Measurements from ENCODE around the gene NPEPL1. TPM values are rescaled to one million over a fixed set of nuclear protein-coding genes. Genes with fewer than 3 reads are reported as not detected.
"Not testable (repeated sequence)": the region's sequence is repeated elsewhere in the genome, so short reads cannot be mapped to it uniquely, and the experiment has no call there.

Gene NPEPL1
- total RNA-seq, 4 donors from 2014 or later = 21.7 to 37.9 (median 29.7) TPM

- intact Hi-C loops (cut with DNase I; ENCODE audit: low total_unique reads) = no loop called here
- TF ChIP-seq POLR2A (IDR thresholded peaks at IDR 0.05) (no peak), CTCF (IDR thresholded peaks at IDR 0.05) (no peak)
- WGBS, 2 donors = 68 to 69% methylated on average over 17 of the region's 17 CpGs
- peak in 1 of 2 donors; percentile 69 for DNase-seq (ENCODE audit: low spot score in 2 of 2)
- no peak overlapping the region for H3K4me3 ChIP-seq (ENCODE audit: low read depth, poor library complexity, severe bottlenecking)
Observed at GRCh38 chr20:58753922-58754551, 61.4 kb downstream of the NPEPL1 start.

GRCh38 chr20:58754584-58754983 lies 62.0 kb downstream of the NPEPL1 start:
- TF ChIP-seq POLR2A (IDR thresholded peaks at IDR 0.05) = no peak
- no peak for TF ChIP-seq CTCF (IDR thresholded peaks at IDR 0.05)
- no peak overlapping the region for H3K4me3 ChIP-seq (ENCODE audit: low read depth, poor library complexity, severe bottlenecking)
- intact Hi-C loops (cut with DNase I; ENCODE audit: low total_unique reads) = no loop called here
- DNase-seq (ENCODE audit: low spot score in 2 of 2) = no peak
- 82 to 87% methylated on average over 8 of the region's 8 CpGs for WGBS, 2 donors

GRCh38 chr20:58755062-58755697 lies 62.6 kb downstream of the NPEPL1 start:
- intact Hi-C loops (cut with DNase I; ENCODE audit: low total_unique reads) = no loop called here
- TF ChIP-seq POLR2A (IDR thresholded peaks at IDR 0.05) (no peak), CTCF (IDR thresholded peaks at IDR 0.05) (no peak)
- no peak overlapping the region for H3K4me3 ChIP-seq (ENCODE audit: low read depth, poor library complexity, severe bottlenecking)
- WGBS, 2 donors = 88 to 94% methylated on average over 18 of the region's 18 CpGs
- peak in 1 of 2 donors; percentile 46 for DNase-seq (ENCODE audit: low spot score in 2 of 2)

- H3K4me3 ChIP-seq (ENCODE audit: low read depth, poor library complexity, severe bottlenecking) = no peak overlapping the region
- DNase-seq (ENCODE audit: low spot score in 2 of 2) = peak in 1 of 2 donors; percentile 20
- 72 to 75% methylated on average over 28 of the region's 28 CpGs for WGBS, 2 donors
- intact Hi-C loops (cut with DNase I; ENCODE audit: low total_unique reads) = no loop called here
- TF ChIP-seq CTCF (IDR thresholded peaks at IDR 0.05) (no peak), POLR2A (IDR thresholded peaks at IDR 0.05) (no peak)
Observed at GRCh38 chr20:58755766-58756449, 63.3 kb downstream of the NPEPL1 start.

- H3K4me3 ChIP-seq (ENCODE audit: low read depth, poor library complexity, severe bottlenecking) = no peak overlapping the region
- no peak for DNase-seq (ENCODE audit: low spot score in 2 of 2)
- no peak for TF ChIP-seq POLR2A (IDR thresholded peaks at IDR 0.05)
- TF ChIP-seq CTCF (IDR thresholded peaks at IDR 0.05) = no peak
- 67 to 73% methylated on average over 7 of the region's 7 CpGs for WGBS, 2 donors
- intact Hi-C loops (cut with DNase I; ENCODE audit: low total_unique reads) = no loop called here
Observed at GRCh38 chr20:58756450-58756775, 63.8 kb downstream of the NPEPL1 start.

- 96 to 97% methylated on average over 5 of the region's 5 CpGs for WGBS, 2 donors
- intact Hi-C loops (cut with DNase I; ENCODE audit: low total_unique reads); H3K4me3 ChIP-seq (ENCODE audit: low read depth, poor library complexity, severe bottlenecking): not testable (repeated sequence)
- DNase-seq (ENCODE audit: low spot score in 2 of 2) = peak in 1 of 2 donors; percentile 57
Observed at GRCh38 chr20:58757647-58758046, 65.0 kb downstream of the NPEPL1 start.
